ENCODE results near the gene SRPRA. TPM values are rescaled to one million over a fixed set of nuclear protein-coding genes. Genes with fewer than 3 reads are reported as not detected.

SRPRA gene
- total RNA-seq, 4 donors from 2014 or later: 56.8 to 84.7 (median 72.3) TPM

GRCh38 chr11:126233391-126233790, 35.3 kb downstream of the SRPRA start:
- intact Hi-C loops (cut with DNase I; ENCODE audit: low total_unique reads): no loop called here

GRCh38 chr11:126232683-126233082, 36.0 kb downstream of the SRPRA start:
- 86 to 88% methylated on average over 3 of the region's 3 CpGs for WGBS, 2 donors
- intact Hi-C loops (cut with DNase I; ENCODE audit: low total_unique reads): no loop called here
- DNase-seq (ENCODE audit: low spot score in 2 of 2): no peak
- TF ChIP-seq POLR2A (IDR thresholded peaks at IDR 0.05) (no peak), CTCF (IDR thresholded peaks at IDR 0.05) (no peak)
- H3K4me3 ChIP-seq (ENCODE audit: low read depth, poor library complexity, severe bottlenecking): no peak overlapping the region

More at GRCh38 chr11:126233391-126233790, 35.3 kb downstream of the SRPRA start:
- TF ChIP-seq POLR2A (IDR thresholded peaks at IDR 0.05) (no peak), CTCF (IDR thresholded peaks at IDR 0.05) (no peak)
- 85 to 97% methylated on average over 4 of the region's 4 CpGs for WGBS, 2 donors
- H3K4me3 ChIP-seq (ENCODE audit: low read depth, poor library complexity, severe bottlenecking): no peak overlapping the region
- no peak for DNase-seq (ENCODE audit: low spot score in 2 of 2)

GRCh38 chr11:126231725-126232459, 36.8 kb downstream of the SRPRA start:
- TF ChIP-seq CTCF (IDR thresholded peaks at IDR 0.05) (no peak), POLR2A (IDR thresholded peaks at IDR 0.05) (no peak)
- H3K4me3 ChIP-seq (ENCODE audit: low read depth, poor library complexity, severe bottlenecking): no peak overlapping the region
- WGBS, 2 donors: 65 to 71% methylated on average over 6 of the region's 6 CpGs
- DNase-seq (ENCODE audit: low spot score in 2 of 2): no peak
- intact Hi-C loops (cut with DNase I; ENCODE audit: low total_unique reads): no loop called here

- no peak for TF ChIP-seq CTCF (IDR thresholded peaks at IDR 0.05)
- no peak for TF ChIP-seq POLR2A (IDR thresholded peaks at IDR 0.05)
- H3K4me3 ChIP-seq (ENCODE audit: low read depth, poor library complexity, severe bottlenecking): no peak overlapping the region
- WGBS, 2 donors: 60 to 61% methylated on average over 3 of the region's 3 CpGs
- DNase-seq (ENCODE audit: low spot score in 2 of 2): no peak
- intact Hi-C loops (cut with DNase I; ENCODE audit: low total_unique reads): no loop called here
These were observed 38.7 kb downstream of the SRPRA start for GRCh38 chr11:126229858-126230540.

- intact Hi-C loops (cut with DNase I; ENCODE audit: low total_unique reads): no loop called here
- DNase-seq (ENCODE audit: low spot score in 2 of 2): no peak
- H3K4me3 ChIP-seq (ENCODE audit: low read depth, poor library complexity, severe bottlenecking): no peak overlapping the region
- WGBS, 2 donors: 93 to 98% methylated on average over 11 of the region's 15 CpGs
- TF ChIP-seq CTCF (IDR thresholded peaks at IDR 0.05) (no peak), POLR2A (IDR thresholded peaks at IDR 0.05) (no peak)
These were observed 42.2 kb downstream of the SRPRA start for GRCh38 chr11:126226334-126227084.
